SIG-M5 treated with dmso at 0.1 percent for 504 hours (cell line): Measurements from ENCODE around the gene GRAMD1C.
A peak's percentile ranks its signal among the peaks of the same experiment; 100 is the strongest.
"Not testable (repeated sequence)": the region's sequence is repeated elsewhere in the genome, so short reads cannot be mapped to it uniquely, and the experiment has no call there.

Experiments
- DNase-seq: peaks from one replicate; lab custom pipeline; 2025; ENCODE audit not compliant: unreplicated experiment; lab: John Stamatoyannopoulos, UW

Gene GRAMD1C

GRCh38 chr3:113838631-113839209 lies at the start of gene GRAMD1C:
TSS of gene GRAMD1C (plus strand) at chr3:113838788. CDS start at chr3:113838910, 122 bp downstream.
- DNase-seq: peak; percentile 92

- no peak for DNase-seq
Measured at GRCh38 chr3:113791381-113791780, 47.2 kb upstream of the GRAMD1C start.

- peak; percentile 27 for DNase-seq
Measured at GRCh38 chr3:113794526-113794925, 44.1 kb upstream of the GRAMD1C start.

GRCh38 chr3:113795693-113796092 lies 42.9 kb upstream of the GRAMD1C start:
- no peak for DNase-seq

GRCh38 chr3:113802795-113803455 lies 35.7 kb upstream of the GRAMD1C start:
- no peak for DNase-seq

- no peak for DNase-seq
Measured at GRCh38 chr3:113804661-113805060, 33.9 kb upstream of the GRAMD1C start.

GRCh38 chr3:113805249-113805648 lies 33.3 kb upstream of the GRAMD1C start:
- DNase-seq: no peak

- no peak for DNase-seq
Measured at GRCh38 chr3:113812854-113813253, 25.7 kb upstream of the GRAMD1C start.

GRCh38 chr3:113819866-113820265 lies 18.7 kb upstream of the GRAMD1C start:
- no peak for DNase-seq

GRCh38 chr3:113825090-113825489 lies 13.5 kb upstream of the GRAMD1C start:
- DNase-seq: peak; percentile 7

- peak; percentile 15 for DNase-seq
Measured at GRCh38 chr3:113828600-113828999, 10.0 kb upstream of the GRAMD1C start.

GRCh38 chr3:113829576-113830354 lies 8.8 kb upstream of the GRAMD1C start:
- DNase-seq: no peak

- DNase-seq: no peak
Measured at GRCh38 chr3:113831103-113831355, 7.6 kb upstream of the GRAMD1C start.

GRCh38 chr3:113832477-113833164 lies 6.0 kb upstream of the GRAMD1C start:
- no peak for DNase-seq

- DNase-seq: no peak
Measured at GRCh38 chr3:113834983-113835382, 3.6 kb upstream of the GRAMD1C start.

GRCh38 chr3:113839551-113839950 lies 963 bp downstream of the GRAMD1C start:
- DNase-seq: no peak

GRCh38 chr3:113844622-113845222 lies 6.1 kb downstream of the GRAMD1C start:
- DNase-seq: peak; percentile 59

- no peak for DNase-seq
Measured at GRCh38 chr3:113847247-113847646, 8.7 kb downstream of the GRAMD1C start.

GRCh38 chr3:113847664-113848461 lies 9.3 kb downstream of the GRAMD1C start:
- DNase-seq: peak; percentile 26

GRCh38 chr3:113849071-113849470 lies 10.5 kb downstream of the GRAMD1C start:
- not testable (repeated sequence) for DNase-seq

- DNase-seq: not testable (repeated sequence)
Measured at GRCh38 chr3:113849841-113850240, 11.3 kb downstream of the GRAMD1C start.
